Endothelial cell (in vitro differentiated cells): ENCODE data around the gene TBC1D5. TPM values are rescaled to one million over a fixed set of nuclear protein-coding genes. Genes with fewer than 3 reads are reported as not detected.
"Not testable (repeated sequence)": the region's sequence is repeated elsewhere in the genome, so short reads cannot be mapped to it uniquely, and the experiment has no call there.

ENCODE experiments used
- DNase-seq: peaks from one replicate; pipeline ENCODE4 v3.0.0; 2021; ENCODE audit warnings: low spot score
- H3K27ac Mint-ChIP-seq: one replicate; pipeline ENCODE4 v1.8.0; 2021; ENCODE audit warnings: mixed read lengths, inconsistent platforms; ENCODE audit not compliant: unreplicated experiment
- H3K27me3 Mint-ChIP-seq: one replicate; pipeline ENCODE4 v1.8.0; 2021; ENCODE audit warnings: mild to moderate bottlenecking, moderate library complexity, mixed read lengths, inconsistent platforms; ENCODE audit not compliant: unreplicated experiment
- H3K36me3 Mint-ChIP-seq: one replicate; pipeline ENCODE4 v1.8.0; 2021; ENCODE audit warnings: mild to moderate bottlenecking, low read depth, mixed read lengths, inconsistent platforms; ENCODE audit not compliant: unreplicated experiment
- H3K4me1 Mint-ChIP-seq: one replicate; pipeline ENCODE4 v1.8.0; 2021; ENCODE audit warnings: mild to moderate bottlenecking, mixed read lengths, inconsistent platforms; ENCODE audit not compliant: unreplicated experiment
- H3K4me3 Mint-ChIP-seq: one replicate; pipeline ENCODE4 v1.8.0; 2021; ENCODE audit warnings: mild to moderate bottlenecking, mixed read lengths, inconsistent platforms; ENCODE audit not compliant: unreplicated experiment
- H3K9me3 Mint-ChIP-seq: one replicate; pipeline ENCODE4 v1.8.0; 2021; ENCODE audit warnings: mixed read lengths, inconsistent platforms; ENCODE audit not compliant: unreplicated experiment
- total RNA-seq: library from RNA; stranded (reverse); fragmentation: NEBNext Ultra II Directional; extraction: Animal tissue kit (Norgen Biotek cat#: 25700); gene quantifications from one replicate; pipeline ENCODE4 v1.2.1, GENCODE V29; 2021; ENCODE audit not compliant: unreplicated experiment
- TF ChIP-seq, protein P1 (sequence below): fragments of 200-600 bp; sonication (generic); IDR thresholded peaks from one replicate; pipeline ENCODE4 v1.5.0; 2021; ENCODE audit warnings: antibody characterized with exemption; ENCODE audit not compliant: unreplicated experiment

The TBC1D5 gene
- total RNA-seq, 1 donor from 2014 or later: 48.2 TPM

DNA sequence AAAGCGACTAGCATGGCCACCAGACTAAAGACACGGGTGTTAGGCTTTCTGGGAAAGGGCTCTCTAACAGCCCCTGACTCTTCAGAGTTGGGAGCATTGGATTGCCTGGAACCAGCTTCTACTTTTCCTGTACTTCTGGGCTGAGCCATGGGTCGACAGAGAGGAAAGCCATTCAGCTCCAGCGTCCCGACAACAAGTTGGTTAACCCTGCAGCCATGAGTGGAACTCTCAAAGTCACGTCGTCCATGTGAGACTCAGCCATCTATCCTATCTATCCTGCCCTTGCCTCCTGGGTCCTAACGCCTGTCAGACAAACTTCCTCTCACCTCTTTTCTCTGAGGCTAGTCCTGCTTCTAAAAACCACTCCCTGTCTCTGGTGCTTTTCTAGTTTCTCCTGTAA is 32.6 kb upstream of the TBC1D5 start:
- Mint-ChIP-seq H3K9me3 (no peaks in the 10 kb centered on the region), H3K36me3 (no peaks in the 10 kb centered on the region), H3K4me3 (no peak overlapping the region), H3K4me1 (peaks cover 6% of the 10 kb centered on the region), H3K27ac (no peak overlapping the region), H3K27me3 (no peaks in the 10 kb centered on the region)
- DNase-seq: no peak
- TF ChIP-seq, protein P1, sequence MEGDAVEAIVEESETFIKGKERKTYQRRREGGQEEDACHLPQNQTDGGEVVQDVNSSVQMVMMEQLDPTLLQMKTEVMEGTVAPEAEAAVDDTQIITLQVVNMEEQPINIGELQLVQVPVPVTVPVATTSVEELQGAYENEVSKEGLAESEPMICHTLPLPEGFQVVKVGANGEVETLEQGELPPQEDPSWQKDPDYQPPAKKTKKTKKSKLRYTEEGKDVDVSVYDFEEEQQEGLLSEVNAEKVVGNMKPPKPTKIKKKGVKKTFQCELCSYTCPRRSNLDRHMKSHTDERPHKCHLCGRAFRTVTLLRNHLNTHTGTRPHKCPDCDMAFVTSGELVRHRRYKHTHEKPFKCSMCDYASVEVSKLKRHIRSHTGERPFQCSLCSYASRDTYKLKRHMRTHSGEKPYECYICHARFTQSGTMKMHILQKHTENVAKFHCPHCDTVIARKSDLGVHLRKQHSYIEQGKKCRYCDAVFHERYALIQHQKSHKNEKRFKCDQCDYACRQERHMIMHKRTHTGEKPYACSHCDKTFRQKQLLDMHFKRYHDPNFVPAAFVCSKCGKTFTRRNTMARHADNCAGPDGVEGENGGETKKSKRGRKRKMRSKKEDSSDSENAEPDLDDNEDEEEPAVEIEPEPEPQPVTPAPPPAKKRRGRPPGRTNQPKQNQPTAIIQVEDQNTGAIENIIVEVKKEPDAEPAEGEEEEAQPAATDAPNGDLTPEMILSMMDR: no peak

DNA sequence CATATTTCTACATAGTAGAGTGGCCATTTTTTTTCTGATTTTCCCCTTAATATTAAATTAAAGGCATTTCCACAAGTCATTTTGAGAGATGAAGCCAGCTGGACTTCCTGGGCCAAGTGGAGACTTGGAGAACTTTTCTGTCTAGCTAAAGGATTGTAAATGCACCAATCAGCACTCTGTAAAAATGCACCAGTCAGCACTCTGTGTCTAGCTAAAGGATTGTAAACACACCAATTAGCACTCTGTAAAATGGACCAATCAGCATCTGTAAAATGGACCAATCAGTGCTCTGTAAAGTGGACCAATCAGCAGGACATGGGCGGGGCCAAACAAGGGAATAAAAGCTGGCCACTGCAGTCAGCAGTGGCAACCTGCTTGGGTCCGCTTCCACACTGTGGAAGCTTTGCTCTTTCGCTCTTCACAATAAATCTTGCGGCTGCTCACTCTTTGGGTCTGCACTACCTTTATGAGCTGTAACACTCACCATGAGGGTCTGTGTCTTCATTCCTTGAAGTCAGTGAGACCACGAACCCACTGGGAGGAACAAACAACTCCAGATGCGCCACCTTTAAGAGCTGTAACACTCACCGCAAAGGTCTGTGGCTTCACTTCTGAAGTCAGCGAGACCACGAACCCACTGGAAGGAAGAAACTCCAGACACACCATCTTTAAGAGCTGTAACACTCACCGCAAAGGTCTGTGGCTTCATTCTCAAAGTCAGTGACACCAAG is 31.9 kb upstream of the TBC1D5 start:
- not testable (repeated sequence) for H3K27me3 Mint-ChIP-seq, H3K4me1 Mint-ChIP-seq, H3K9me3 Mint-ChIP-seq, H3K36me3 Mint-ChIP-seq, H3K4me3 Mint-ChIP-seq, DNase-seq, H3K27ac Mint-ChIP-seq

GRCh38 chr3:17772556-17772955 is 30.1 kb upstream of the TBC1D5 start:
- H3K4me1 Mint-ChIP-seq: no peaks in the 10 kb centered on the region
- H3K27ac Mint-ChIP-seq: no peak overlapping the region
- no peaks in the 10 kb centered on the region for H3K36me3 Mint-ChIP-seq

DNA sequence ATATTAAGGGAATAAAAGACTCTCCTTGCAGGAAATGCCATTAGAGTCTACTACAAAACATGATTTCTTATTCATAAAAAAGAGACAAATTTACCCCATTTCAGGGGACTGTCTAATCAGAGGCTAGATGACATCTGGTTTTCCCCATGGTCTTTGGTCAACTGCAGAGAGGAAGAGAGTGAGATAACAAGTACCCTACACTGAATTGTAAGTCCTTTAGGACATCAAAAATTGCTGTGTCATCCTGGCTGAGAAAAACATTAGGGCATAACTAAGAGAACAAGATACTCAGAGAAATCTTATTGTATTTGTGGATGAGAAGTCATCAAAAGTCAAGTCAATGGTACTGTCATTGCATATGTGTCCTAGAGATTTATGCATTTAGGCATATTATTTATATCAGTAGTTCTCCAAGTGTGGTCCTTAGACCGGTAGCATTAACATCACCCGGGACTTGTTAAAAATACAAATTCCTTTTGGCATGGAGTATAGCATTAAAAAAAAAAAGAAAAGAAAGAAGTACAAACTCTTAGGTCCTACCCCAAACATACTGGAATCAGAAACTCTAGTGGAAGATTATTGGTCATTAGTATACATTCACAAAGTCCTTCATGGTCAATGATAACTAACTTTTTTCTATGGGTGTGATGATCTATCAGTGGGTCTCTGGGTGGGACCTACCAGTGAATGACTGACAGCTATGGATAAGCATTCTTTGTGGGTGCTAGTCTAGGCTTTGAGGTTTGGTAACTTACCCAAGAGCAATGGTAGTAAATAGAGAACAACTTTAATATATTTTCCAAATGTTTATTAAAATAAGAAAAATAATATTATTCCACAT is 29.0 kb upstream of the TBC1D5 start:
- no peak for DNase-seq
- Mint-ChIP-seq H3K27ac (no peak overlapping the region), H3K27me3 (no peaks in the 10 kb centered on the region), H3K36me3 (no peaks in the 10 kb centered on the region), H3K9me3 (no peaks in the 10 kb centered on the region), H3K4me3 (no peak overlapping the region), H3K4me1 (no peaks in the 10 kb centered on the region)
- TF ChIP-seq, protein P1: no peak

More at GRCh38 chr3:17772556-17772955, 30.1 kb upstream of the TBC1D5 start:
- Mint-ChIP-seq H3K9me3 (no peaks in the 10 kb centered on the region), H3K4me3 (no peak overlapping the region), H3K27me3 (no peaks in the 10 kb centered on the region)
- TF ChIP-seq, protein P1: no peak
- no peak for DNase-seq

DNA sequence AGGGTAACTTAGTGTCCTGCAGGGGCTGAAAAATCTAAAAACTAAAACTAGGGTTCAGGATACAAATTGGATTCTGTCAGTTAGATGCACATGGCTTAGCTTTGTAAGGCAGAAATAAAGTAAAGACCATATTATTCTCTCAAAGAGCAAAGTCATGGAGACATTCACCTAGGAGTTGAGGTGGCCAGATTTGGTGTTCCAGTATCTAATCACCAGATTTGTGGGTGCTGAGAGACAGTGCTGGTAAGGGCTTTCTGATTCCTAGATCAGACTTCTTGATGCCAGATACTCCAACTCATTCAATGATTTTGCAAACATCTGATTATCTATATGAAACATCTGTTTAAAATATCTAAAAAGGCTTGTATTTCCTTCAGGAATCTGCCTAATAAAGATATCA is 28.3 kb upstream of the TBC1D5 start:
- TF ChIP-seq, protein P1: no peak
- no peaks in the 10 kb centered on the region for H3K9me3 Mint-ChIP-seq
- H3K27ac Mint-ChIP-seq: no peak overlapping the region
- DNase-seq: no peak
- H3K36me3 Mint-ChIP-seq: no peaks in the 10 kb centered on the region
- H3K27me3 Mint-ChIP-seq: no peaks in the 10 kb centered on the region
- H3K4me1 Mint-ChIP-seq: no peaks in the 10 kb centered on the region
- no peak overlapping the region for H3K4me3 Mint-ChIP-seq
